Measurements from ENCODE around the gene RSPH9.

Gene RSPH9

DNA sequence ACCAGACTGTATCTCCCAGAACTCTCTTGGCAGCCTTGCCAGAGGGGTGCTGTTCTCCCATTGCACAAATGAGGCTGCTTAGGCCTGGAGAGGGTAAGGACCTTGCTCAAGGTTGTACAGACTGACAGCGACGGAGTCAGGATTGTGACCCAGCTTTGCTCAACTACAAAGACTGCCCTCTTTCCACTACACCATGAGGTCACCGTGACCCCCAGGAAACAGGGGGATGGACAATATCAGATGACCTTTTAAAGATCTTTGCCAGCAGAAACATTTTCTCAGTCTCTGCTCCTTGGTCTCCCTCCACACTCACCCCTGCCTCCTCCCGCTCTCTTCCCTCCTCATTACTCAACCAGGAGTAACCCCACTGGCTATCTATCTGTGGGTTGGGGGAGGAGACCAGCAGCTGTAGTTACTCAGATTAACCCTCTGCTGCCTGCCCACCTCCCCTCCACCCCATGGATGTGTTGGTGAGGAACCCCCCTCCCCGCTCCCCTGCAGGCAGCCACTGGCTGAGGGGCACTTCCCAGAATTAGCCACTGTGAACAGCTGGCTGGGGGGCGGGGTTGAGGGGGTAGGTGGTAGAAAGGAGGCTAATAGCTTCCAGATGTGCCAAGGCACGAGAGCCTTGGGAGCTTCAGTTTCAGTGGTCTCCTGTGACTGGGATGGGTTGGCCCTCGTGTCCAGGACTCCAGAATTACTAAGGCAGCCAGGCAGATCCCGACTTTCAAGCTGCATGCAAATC, 69.6 kb downstream of the RSPH9 start:
- DNase-seq, result peak; percentile 75

- no peak for DNase-seq
These were observed 70.4 kb downstream of the RSPH9 start for GRCh38 chr6:43715056-43715788.

DNA sequence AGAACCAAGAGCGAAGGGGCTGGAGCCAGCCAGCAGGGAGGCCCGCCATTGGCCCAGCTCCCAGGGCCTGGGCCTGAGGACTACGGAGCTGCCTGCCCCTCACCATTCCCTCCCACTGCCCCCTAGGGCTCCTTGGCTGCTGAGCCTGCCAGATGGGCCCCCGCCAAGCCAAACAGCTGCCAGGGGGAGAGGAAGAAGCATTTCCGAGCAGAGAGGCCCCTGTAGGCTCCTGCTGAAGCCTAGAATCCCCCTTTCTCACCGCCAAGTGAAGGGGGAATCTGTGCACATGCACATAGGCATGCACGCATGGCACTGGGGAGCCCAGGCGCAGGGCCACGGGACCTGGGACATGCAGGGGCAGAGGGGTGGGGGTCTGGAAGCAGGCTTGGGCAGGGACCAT, 71.3 kb downstream of the RSPH9 start:
- DNase-seq, result peak; percentile 89

DNA sequence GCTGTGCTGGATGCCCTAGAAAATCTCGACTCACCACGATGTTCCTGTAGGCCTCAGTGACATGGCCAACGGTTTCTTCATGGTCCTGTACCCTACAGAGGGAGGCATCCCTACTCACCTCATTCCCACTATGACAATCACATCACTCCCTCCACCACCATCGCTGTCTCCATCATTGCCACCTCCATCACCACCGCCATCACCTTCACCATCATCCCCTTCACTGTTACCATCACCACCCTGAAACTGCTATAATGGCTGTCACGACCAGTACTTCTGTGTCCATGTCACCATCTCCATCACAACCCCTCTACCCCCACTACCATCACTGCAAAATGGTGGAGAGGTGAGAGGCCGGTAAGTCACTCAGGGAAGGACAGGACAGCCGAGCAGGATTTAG, 72.6 kb downstream of the RSPH9 start:
- no peak for DNase-seq

- no peak for DNase-seq
These were observed 73.0 kb downstream of the RSPH9 start for GRCh38 chr6:43717822-43718221.

DNA sequence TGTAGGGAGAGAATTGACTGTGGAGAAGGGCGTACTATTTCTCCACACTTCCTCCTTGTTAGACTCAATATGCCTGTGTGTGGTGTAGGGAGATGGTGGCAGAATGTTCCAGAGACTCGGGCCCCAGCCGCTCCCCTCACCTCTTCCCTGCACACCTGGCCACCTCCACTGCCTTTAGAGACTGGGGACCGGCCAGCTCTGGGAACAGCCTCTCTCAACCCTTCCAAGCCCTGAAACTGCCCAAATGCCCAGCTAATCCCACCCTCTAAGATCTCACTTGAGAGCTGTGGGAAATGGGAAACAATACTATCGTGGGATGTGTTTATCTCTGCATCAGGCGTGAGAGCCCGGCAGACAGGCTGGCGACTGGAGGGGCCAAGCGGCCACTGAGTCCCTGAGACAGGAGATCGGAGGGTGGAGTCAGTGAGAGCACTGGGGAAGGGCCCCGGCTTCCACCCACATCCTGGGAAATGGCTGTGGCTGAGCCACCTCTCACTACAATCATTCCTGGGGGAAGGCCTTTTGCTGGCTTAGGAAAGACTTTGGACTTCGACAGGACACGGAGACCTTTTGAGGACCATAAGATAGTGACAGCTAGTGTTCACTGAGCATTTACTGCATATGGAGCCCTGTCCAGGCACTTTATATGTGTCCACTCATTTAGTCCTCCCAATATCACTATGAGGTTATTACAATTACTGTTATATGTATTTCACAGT, 73.7 kb downstream of the RSPH9 start:
- DNase-seq, result no peak

DNA sequence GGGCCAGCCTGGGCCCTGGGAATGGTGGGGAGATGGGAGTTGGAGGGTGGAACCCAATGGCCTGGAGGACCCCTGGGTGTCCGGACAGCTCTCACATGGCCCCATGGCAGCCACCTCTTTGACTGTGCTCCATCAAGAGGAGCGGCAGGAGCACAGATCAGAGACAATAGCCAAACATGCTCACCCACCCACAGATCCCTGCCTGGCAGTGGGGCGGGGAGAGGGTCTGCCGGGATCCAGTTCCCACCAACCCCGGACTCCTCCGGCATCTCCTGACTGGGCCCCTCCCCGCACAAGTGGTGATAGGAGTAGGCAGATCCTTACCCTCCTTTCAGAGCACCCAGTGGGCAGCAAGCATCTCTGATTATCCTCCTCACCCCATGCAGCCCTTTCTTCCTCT, 74.7 kb downstream of the RSPH9 start:
- no peak for DNase-seq

DNA sequence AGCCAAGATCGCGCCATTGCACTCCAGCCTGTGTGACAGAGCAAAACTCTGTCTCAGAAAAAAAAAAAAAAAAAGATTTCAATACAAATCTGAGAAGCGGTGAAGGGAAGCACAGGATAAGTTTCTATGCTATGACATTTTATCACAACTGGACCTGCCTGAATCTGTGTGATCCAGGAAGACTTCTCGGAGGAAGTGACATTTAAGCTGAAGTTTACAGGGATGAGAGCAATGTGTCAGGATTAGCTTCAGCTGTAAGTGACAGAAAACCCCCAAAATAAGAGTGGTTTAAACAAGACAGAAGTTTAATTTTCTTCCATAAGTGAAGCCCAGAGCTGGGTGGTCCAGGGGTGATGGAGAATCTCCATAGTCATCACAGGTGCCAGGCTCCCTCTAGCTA, 76.2 kb downstream of the RSPH9 start:
- DNase-seq, result no peak
